C4-2B (cell line): Measurements from ENCODE around the gene PRPF38B.
"Not testable (repeated sequence)": the region's sequence is repeated elsewhere in the genome, so short reads cannot be mapped to it uniquely, and the experiment has no call there.

Experiments
- ZFX ChIP-seq: fragments of 450-650 bp; IDR thresholded peaks from 2 replicates; pipeline ENCODE4 v1.6.1; 2017
- TF ChIP-seq, protein P1 (sequence below): fragments of 450-650 bp; conservative IDR thresholded peaks from 2 replicates; pipeline ENCODE4 v1.5.1; 2017; ENCODE audit warnings: mild to moderate bottlenecking

DNA sequence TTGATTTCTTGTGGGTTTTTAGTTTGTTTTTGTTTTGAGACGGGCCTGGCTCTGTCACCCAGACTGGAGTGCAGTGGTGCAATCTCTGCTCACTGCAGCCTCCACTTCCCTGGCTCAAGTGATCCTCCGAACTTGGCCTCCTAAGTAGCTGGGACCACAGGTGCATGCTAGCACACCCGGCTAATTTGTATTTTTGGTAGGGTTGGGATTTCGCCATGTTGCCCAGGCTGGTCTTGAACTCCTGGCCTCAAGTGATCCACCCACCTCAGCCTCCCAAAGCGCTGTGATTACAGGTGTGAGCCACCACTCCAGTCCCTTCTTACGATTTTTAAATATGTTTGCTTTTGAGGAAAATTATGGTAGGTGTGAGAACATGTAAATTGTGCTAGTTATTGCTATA, 10.0 kb downstream of the PRPF38B start:
- TF ChIP-seq, protein P1, sequence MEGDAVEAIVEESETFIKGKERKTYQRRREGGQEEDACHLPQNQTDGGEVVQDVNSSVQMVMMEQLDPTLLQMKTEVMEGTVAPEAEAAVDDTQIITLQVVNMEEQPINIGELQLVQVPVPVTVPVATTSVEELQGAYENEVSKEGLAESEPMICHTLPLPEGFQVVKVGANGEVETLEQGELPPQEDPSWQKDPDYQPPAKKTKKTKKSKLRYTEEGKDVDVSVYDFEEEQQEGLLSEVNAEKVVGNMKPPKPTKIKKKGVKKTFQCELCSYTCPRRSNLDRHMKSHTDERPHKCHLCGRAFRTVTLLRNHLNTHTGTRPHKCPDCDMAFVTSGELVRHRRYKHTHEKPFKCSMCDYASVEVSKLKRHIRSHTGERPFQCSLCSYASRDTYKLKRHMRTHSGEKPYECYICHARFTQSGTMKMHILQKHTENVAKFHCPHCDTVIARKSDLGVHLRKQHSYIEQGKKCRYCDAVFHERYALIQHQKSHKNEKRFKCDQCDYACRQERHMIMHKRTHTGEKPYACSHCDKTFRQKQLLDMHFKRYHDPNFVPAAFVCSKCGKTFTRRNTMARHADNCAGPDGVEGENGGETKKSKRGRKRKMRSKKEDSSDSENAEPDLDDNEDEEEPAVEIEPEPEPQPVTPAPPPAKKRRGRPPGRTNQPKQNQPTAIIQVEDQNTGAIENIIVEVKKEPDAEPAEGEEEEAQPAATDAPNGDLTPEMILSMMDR: not testable (repeated sequence)
- not testable (repeated sequence) for TF ChIP-seq ZFX
